Measurements from ENCODE around the gene POLR2E. TPM values are rescaled to one million over a fixed set of nuclear protein-coding genes. Genes with fewer than 3 reads are reported as not detected.

POLR2E gene
- total and polyA plus RNA-seq, 4 donors: 51.8 to 211 (median 171) TPM

GRCh38 chr19:1132552-1133383 lies 37.6 kb upstream of the POLR2E start:
- no peak for DNase-seq (ENCODE audit: low spot score)
- Histone ChIP-seq H3K9me3 (ENCODE audit: control insufficient read depth in 4 of 4, low read length in 3 of 4) (no peaks in the 10 kb centered on the region), H3K27me3 (ENCODE audit: control insufficient read depth in 4 of 4, insufficient read depth in 4 of 4, low read length in 3 of 4) (no peaks in the 10 kb centered on the region), H3K4me1 (ENCODE audit: control insufficient read depth in 4 of 4, insufficient read depth in 4 of 4, low read length in 3 of 4) (peaks cover 0 to 4% (median 0%) of the 10 kb centered on the region in 4 donors), H3K36me3 (ENCODE audit: control insufficient read depth in 4 of 4, insufficient read depth in 3 of 4, low read depth in 1 of 4, low read length in 3 of 4) (peaks cover 0 to 7% (median 3%) of the 10 kb centered on the region in 4 donors), H3K9ac (ENCODE audit: low read depth in 1 of 2, low read length in 2 of 2) (no peak overlapping the region), H3K4me3 (ENCODE audit: low read depth in 1 of 3, low read length in 3 of 3) (peak overlapping the region in 1 of 3 donors; percentile 49), H3K27ac (ENCODE audit: low read depth in 1 of 2, low read length in 2 of 2) (peak overlapping the region; percentile 83 to 91)
- no peak for TF ChIP-seq REST (IDR thresholded peaks at IDR 0.05)
- no peak for TF ChIP-seq CTCF (IDR thresholded peaks at IDR 0.05; ENCODE audit: low read depth, low read length, missing input control)
- no peak for TF ChIP-seq ATF3 (IDR thresholded peaks at IDR 0.05)
- TF ChIP-seq NR2F2 (IDR thresholded peaks at IDR 0.05): no peak
- no peak for TF ChIP-seq ZBTB33 (IDR thresholded peaks at IDR 0.05)
- TF ChIP-seq YY1 (IDR thresholded peaks at IDR 0.05): no peak
- TF ChIP-seq TAF1 (conservative IDR thresholded peaks at IDR 0.05): no peak
- TF ChIP-seq EGR1 (IDR thresholded peaks at IDR 0.05; ENCODE audit: low read depth in 2 of 2): no peak
- no peak for TF ChIP-seq GABPA (IDR thresholded peaks at IDR 0.05 in 1 of 2, conservative IDR thresholded peaks at IDR 0.05 in 1 of 2)
- no peak for TF ChIP-seq RAD21 (IDR thresholded peaks at IDR 0.05)
- no peak for TF ChIP-seq MAX (IDR thresholded peaks at IDR 0.05)
- TF ChIP-seq FOXA2 (IDR thresholded peaks at IDR 0.05): no peak
- no peak for TF ChIP-seq SP1 (IDR thresholded peaks at IDR 0.05)
- TF ChIP-seq HNF4G (IDR thresholded peaks at IDR 0.05): no peak
- 73% methylated on average over 48 of the region's 48 CpGs for WGBS
